RWPE2 (cell line): ENCODE data around the gene ASPG.

Experiments
- ATAC-seq: fragments of 200-7000 bp; cut with Tn5 transposase; 3 replicates; pipeline ENCODE4 v1.9.1; 2021; ENCODE audit warnings: low read depth
- DNase-seq: peaks from one replicate; pipeline ENCODE4 v3.0.0-alpha.2; 2020; ENCODE audit warnings: low spot score
- H3K27ac ChIP-seq: fragments of 450-650 bp; 2 replicates; pipeline ENCODE4 v1.5.1; 2017; ENCODE audit warnings: mild to moderate bottlenecking; ENCODE audit not compliant: poor library complexity, severe bottlenecking
- H3K27me3 ChIP-seq: fragments of 250-450 bp; sonication (Bioruptor Pico); 2 replicates; pipeline ENCODE4 v1.5.1; 2021; ENCODE audit warnings: mild to moderate bottlenecking, moderate library complexity; ENCODE audit not compliant: insufficient read depth, poor library complexity, severe bottlenecking
- H3K36me3 ChIP-seq: fragments of 250-450 bp; sonication (Bioruptor Pico); 2 replicates; pipeline ENCODE4 v1.5.1; 2020; ENCODE audit warnings: low read depth, mild to moderate bottlenecking, moderate library complexity
- H3K4me1 ChIP-seq: fragments of 250-450 bp; sonication (Bioruptor Pico); 2 replicates; pipeline ENCODE4 v1.5.1; 2021; ENCODE audit warnings: mild to moderate bottlenecking, moderate library complexity; ENCODE audit not compliant: insufficient read depth, poor library complexity, severe bottlenecking
- H3K4me3 ChIP-seq: fragments of 250-450 bp; sonication (Bioruptor Pico); 2 replicates; pipeline ENCODE4 v1.5.1; 2021; ENCODE audit warnings: mild to moderate bottlenecking, moderate library complexity; ENCODE audit not compliant: severe bottlenecking
- H3K9me3 ChIP-seq: fragments of 250-450 bp; sonication (Bioruptor Pico); 2 replicates; pipeline ENCODE4 v1.5.1; 2021; ENCODE audit warnings: mild to moderate bottlenecking, moderate library complexity; ENCODE audit not compliant: severe bottlenecking
- CTCF ChIP-seq: fragments of 450-650 bp; IDR thresholded peaks from one replicate; pipeline ENCODE4 v1.5.1; 2017; ENCODE audit warnings: mild to moderate bottlenecking, moderate library complexity; ENCODE audit not compliant: poor library complexity, severe bottlenecking

Gene ASPG

GRCh38 chr14:104085032-104085888, at the start of gene ASPG:
Gene ASPG, plus strand, starts transcription at chr14:104085700. Its CDS starts 71 bp downstream, at chr14:104085771.
- Histone ChIP-seq H3K27ac (no peak within 1 kb of the TSS), H3K9me3 (no peaks in the 10 kb centered on the region), H3K36me3 (no peaks in the 10 kb centered on the region), H3K4me3 (no peak within 1 kb of the TSS), H3K4me1 (no peaks in the 10 kb centered on the region), H3K27me3 (peaks cover 14% of the 10 kb centered on the region)
- peak; percentile 72 for DNase-seq
- peak; percentile 19; the same call in 1 of the 3 replicates for ATAC-seq
- no peak for TF ChIP-seq CTCF

GRCh38 chr14:104036212-104036611, 49.3 kb upstream of the ASPG start:
- H3K27ac ChIP-seq = no peak overlapping the region
- no peak overlapping the region for H3K4me3 ChIP-seq
- ATAC-seq (no peak), DNase-seq (no peak)
- no peaks in the 10 kb centered on the region for H3K36me3 ChIP-seq
- TF ChIP-seq CTCF = no peak
- no peaks in the 10 kb centered on the region for H3K9me3 ChIP-seq
- H3K27me3 ChIP-seq = peaks cover 37% of the 10 kb centered on the region
- H3K4me1 ChIP-seq = no peaks in the 10 kb centered on the region

GRCh38 chr14:104037074-104037473, 48.4 kb upstream of the ASPG start:
- H3K4me3 ChIP-seq = no peak overlapping the region
- ATAC-seq (no peak), DNase-seq (no peak)
- no peaks in the 10 kb centered on the region for H3K4me1 ChIP-seq
- no peak for TF ChIP-seq CTCF
- H3K27me3 ChIP-seq = peaks cover 32% of the 10 kb centered on the region
- no peaks in the 10 kb centered on the region for H3K9me3 ChIP-seq
- H3K27ac ChIP-seq = no peak overlapping the region
- H3K36me3 ChIP-seq = no peaks in the 10 kb centered on the region

GRCh38 chr14:104037903-104038302, 47.6 kb upstream of the ASPG start:
- DNase-seq (no peak), ATAC-seq (no peak)
- Histone ChIP-seq H3K27ac (no peak overlapping the region), H3K27me3 (peaks cover 25% of the 10 kb centered on the region), H3K4me1 (no peaks in the 10 kb centered on the region), H3K9me3 (no peaks in the 10 kb centered on the region), H3K4me3 (no peak overlapping the region), H3K36me3 (no peaks in the 10 kb centered on the region)
- TF ChIP-seq CTCF = no peak

GRCh38 chr14:104039214-104039613, 46.3 kb upstream of the ASPG start:
- no peaks in the 10 kb centered on the region for H3K4me1 ChIP-seq
- TF ChIP-seq CTCF = no peak
- ATAC-seq = no peak
- H3K27me3 ChIP-seq = peaks cover 25% of the 10 kb centered on the region
- no peak overlapping the region for H3K4me3 ChIP-seq
- H3K36me3 ChIP-seq = no peaks in the 10 kb centered on the region
- no peak overlapping the region for H3K27ac ChIP-seq
- DNase-seq = no peak
- no peaks in the 10 kb centered on the region for H3K9me3 ChIP-seq
